ENCODE data around the gene DOCK7. TPM values are rescaled to one million over a fixed set of nuclear protein-coding genes. Genes with fewer than 3 reads are reported as not detected.

The DOCK7 gene
- polyA plus RNA-seq, 3 donors, result 2.9 to 3.7 (median 3.5) TPM

- intact Hi-C loops (cut with micrococcal nuclease), result no loop called here
- no peak overlapping the region for H3K27ac Mint-ChIP-seq
- TF ChIP-seq, protein P1, sequence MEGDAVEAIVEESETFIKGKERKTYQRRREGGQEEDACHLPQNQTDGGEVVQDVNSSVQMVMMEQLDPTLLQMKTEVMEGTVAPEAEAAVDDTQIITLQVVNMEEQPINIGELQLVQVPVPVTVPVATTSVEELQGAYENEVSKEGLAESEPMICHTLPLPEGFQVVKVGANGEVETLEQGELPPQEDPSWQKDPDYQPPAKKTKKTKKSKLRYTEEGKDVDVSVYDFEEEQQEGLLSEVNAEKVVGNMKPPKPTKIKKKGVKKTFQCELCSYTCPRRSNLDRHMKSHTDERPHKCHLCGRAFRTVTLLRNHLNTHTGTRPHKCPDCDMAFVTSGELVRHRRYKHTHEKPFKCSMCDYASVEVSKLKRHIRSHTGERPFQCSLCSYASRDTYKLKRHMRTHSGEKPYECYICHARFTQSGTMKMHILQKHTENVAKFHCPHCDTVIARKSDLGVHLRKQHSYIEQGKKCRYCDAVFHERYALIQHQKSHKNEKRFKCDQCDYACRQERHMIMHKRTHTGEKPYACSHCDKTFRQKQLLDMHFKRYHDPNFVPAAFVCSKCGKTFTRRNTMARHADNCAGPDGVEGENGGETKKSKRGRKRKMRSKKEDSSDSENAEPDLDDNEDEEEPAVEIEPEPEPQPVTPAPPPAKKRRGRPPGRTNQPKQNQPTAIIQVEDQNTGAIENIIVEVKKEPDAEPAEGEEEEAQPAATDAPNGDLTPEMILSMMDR (IDR thresholded peaks at IDR 0.05), result no peak
- H3K4me3 Mint-ChIP-seq, result no peak overlapping the region
- Histone ChIP-seq H3K27me3 (ENCODE audit: control insufficient read depth in 2 of 2, insufficient read depth in 2 of 2, low read length in 2 of 2) (no peaks in the 10 kb centered on the region), H3K9ac (ENCODE audit: insufficient read depth, low read length, poor library complexity, severe bottlenecking) (no peak overlapping the region), H3K4me1 (ENCODE audit: control insufficient read depth in 1 of 2, insufficient read depth in 2 of 2, low read length in 2 of 2) (no peaks in the 10 kb centered on the region), H2AFZ (ENCODE audit: insufficient read depth, low read depth, low read length, poor library complexity, severe bottlenecking) (no peak overlapping the region), H3K4me3 (replicated peaks in 1 of 3; ENCODE audit: low read depth in 2 of 3, low read length in 3 of 3) (no peak overlapping the region), H3K9me3 (replicated peaks in 1 of 2; ENCODE audit: control insufficient read depth in 1 of 2, insufficient read depth in 1 of 2, low read length in 2 of 2) (no peaks in the 10 kb centered on the region), H3K79me2 (ENCODE audit: insufficient read depth, low read length) (no peaks in the 10 kb centered on the region), H3K36me3 (replicated peaks in 1 of 2; ENCODE audit: control insufficient read depth in 1 of 2, insufficient read depth in 2 of 2, low read length in 2 of 2) (no peaks in the 10 kb centered on the region), H4K20me1 (ENCODE audit: insufficient read depth, low read length) (no peaks in the 10 kb centered on the region), H3K27ac (ENCODE audit: low read depth in 1 of 2, low read length in 2 of 2) (no peak overlapping the region), H3K4me2 (replicated peaks; ENCODE audit: extremely low read depth, low read length, poor library complexity, severe bottlenecking) (no peak overlapping the region)
- H3K9me3 Mint-ChIP-seq, result peaks cover 0 to 2% (median 0%) of the 10 kb centered on the region in 7 donors
- no peaks in the 10 kb centered on the region for H3K27me3 Mint-ChIP-seq (ENCODE audit: low read depth in 3 of 3)
- H3K36me3 Mint-ChIP-seq, result peaks cover 3 to 6% of the 10 kb centered on the region in 2 donors
- DNase-seq, result no peak
- H3K4me1 Mint-ChIP-seq, result peaks cover 3% of the 10 kb centered on the region
Measured at GRCh38 chr1:62608905-62609304, 79.3 kb downstream of the DOCK7 start.

DNA sequence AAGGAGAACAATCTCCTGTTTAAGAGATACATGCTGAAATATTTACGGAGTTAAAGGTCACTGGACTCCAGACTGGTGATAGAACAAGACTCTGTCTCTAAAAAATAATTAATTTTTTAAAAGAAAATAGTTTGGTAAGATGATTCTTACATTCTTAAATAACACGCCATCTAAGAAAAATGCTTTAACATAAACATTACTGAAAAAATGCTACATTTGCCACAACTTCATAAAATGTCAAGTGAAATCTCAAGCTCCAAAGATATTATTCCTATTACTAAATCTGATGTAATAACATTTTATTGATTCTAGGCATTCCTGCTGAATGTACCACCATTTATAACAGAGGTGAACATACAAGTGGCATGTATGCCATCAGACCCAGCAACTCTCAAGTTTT, 86.7 kb downstream of the DOCK7 start:
- Histone ChIP-seq H3K9me3 (replicated peaks in 1 of 2; ENCODE audit: control insufficient read depth in 1 of 2, insufficient read depth in 1 of 2, low read length in 2 of 2) (no peaks in the 10 kb centered on the region), H3K4me1 (ENCODE audit: control insufficient read depth in 1 of 2, insufficient read depth in 2 of 2, low read length in 2 of 2) (no peaks in the 10 kb centered on the region), H3K79me2 (ENCODE audit: insufficient read depth, low read length) (no peaks in the 10 kb centered on the region), H3K9ac (ENCODE audit: insufficient read depth, low read length, poor library complexity, severe bottlenecking) (no peak overlapping the region), H3K4me3 (replicated peaks in 1 of 3; ENCODE audit: low read depth in 2 of 3, low read length in 3 of 3) (no peak overlapping the region), H3K4me2 (replicated peaks; ENCODE audit: extremely low read depth, low read length, poor library complexity, severe bottlenecking) (no peak overlapping the region), H3K27me3 (ENCODE audit: control insufficient read depth in 2 of 2, insufficient read depth in 2 of 2, low read length in 2 of 2) (no peaks in the 10 kb centered on the region), H3K36me3 (replicated peaks in 1 of 2; ENCODE audit: control insufficient read depth in 1 of 2, insufficient read depth in 2 of 2, low read length in 2 of 2) (no peaks in the 10 kb centered on the region), H3K27ac (ENCODE audit: low read depth in 1 of 2, low read length in 2 of 2) (no peak overlapping the region), H4K20me1 (ENCODE audit: insufficient read depth, low read length) (no peaks in the 10 kb centered on the region), H2AFZ (ENCODE audit: insufficient read depth, low read depth, low read length, poor library complexity, severe bottlenecking) (no peak overlapping the region)
- no peaks in the 10 kb centered on the region for H3K4me1 Mint-ChIP-seq
- TF ChIP-seq, protein P1 (IDR thresholded peaks at IDR 0.05), result no peak
- peaks cover 0 to 2% of the 10 kb centered on the region in 2 donors for H3K36me3 Mint-ChIP-seq
- intact Hi-C loops (cut with micrococcal nuclease), result no loop called here
- H3K27me3 Mint-ChIP-seq (ENCODE audit: low read depth in 3 of 3), result no peaks in the 10 kb centered on the region
- WGBS (ENCODE audit: insufficient coverage), result no CpG with 5 or more reads among the region's 2 CpGs
- no peak overlapping the region for H3K4me3 Mint-ChIP-seq
- no peak for DNase-seq
- H3K9me3 Mint-ChIP-seq, result no peaks in the 10 kb centered on the region
- no peak overlapping the region for H3K27ac Mint-ChIP-seq

All from CD14-positive monocyte (primary cell).